Activated CD4-positive, alpha-beta memory T cell treated with anti-CD3 and anti-CD28 coated beads for 36 hours (primary cell): ENCODE data around the gene ZNF775. TPM values are rescaled to one million over a fixed set of nuclear protein-coding genes. Genes with fewer than 3 reads are reported as not detected.

Experiments used
- CTCF ChIA-PET: fragments of 350-600 bp; sonication (Branson Sonifier 250); formaldehyde crosslinking; loops from one replicate; lab custom pipeline; 2021; ENCODE audit warnings: antibody characterized with exemption, inconsistent platforms; lab: Charles Lee
- POLR2A ChIA-PET: fragments of 350-600 bp; sonication (Branson Sonifier 250); formaldehyde crosslinking; loops from one replicate; lab custom pipeline; 2021; ENCODE audit warnings: antibody characterized with exemption; lab: Charles Lee
- DNase-seq: peaks from one replicate; pipeline ENCODE4 v3.0.0-alpha.2; 2020
- H3K27ac Mint-ChIP-seq: one replicate; pipeline ENCODE4 v1.8.0; 2021; ENCODE audit warnings: mixed read lengths
- H3K27me3 Mint-ChIP-seq: one replicate; pipeline ENCODE4 v1.8.0; 2021; ENCODE audit warnings: mixed read lengths
- H3K36me3 Mint-ChIP-seq: one replicate; pipeline ENCODE4 v1.8.0; 2021; ENCODE audit warnings: mixed read lengths
- H3K4me1 Mint-ChIP-seq: one replicate; pipeline ENCODE4 v1.8.0; 2021; ENCODE audit warnings: low read depth, mixed read lengths
- H3K4me3 Mint-ChIP-seq: one replicate; pipeline ENCODE4 v1.8.0; 2021; ENCODE audit warnings: mild to moderate bottlenecking, mixed read lengths
- H3K9me3 Mint-ChIP-seq: one replicate; pipeline ENCODE4 v1.8.0; 2021; ENCODE audit warnings: mixed read lengths
- intact Hi-C: fragments of 100-400 bp; cut with micrococcal nuclease; formaldehyde crosslinking; loops from one replicate; pipeline ENCODE4 v1.15.1; 2023
- total RNA-seq, 2 experiments: library from RNA; stranded (reverse); gene quantifications; one replicate each; pipeline ENCODE4 v1.2.3, GENCODE V29; 2021

ZNF775 gene
- total RNA-seq, 2 experiments from 2014 or later: 6.0 to 6.8 TPM

GRCh38 chr7:150363370-150363769 is 15.8 kb upstream of the ZNF775 start:
- peaks cover 22% of the 10 kb centered on the region for H3K4me1 Mint-ChIP-seq
- no peaks in the 10 kb centered on the region for H3K9me3 Mint-ChIP-seq
- ChIA-PET CTCF (no interaction called here), POLR2A (no interaction called here)
- DNase-seq: no peak
- H3K27ac Mint-ChIP-seq: no peak overlapping the region
- intact Hi-C loops: no loop called here
- no peak overlapping the region for H3K4me3 Mint-ChIP-seq
- H3K27me3 Mint-ChIP-seq: no peaks in the 10 kb centered on the region
- no peaks in the 10 kb centered on the region for H3K36me3 Mint-ChIP-seq

- Mint-ChIP-seq H3K9me3 (no peaks in the 10 kb centered on the region), H3K27ac (no peak overlapping the region), H3K36me3 (peaks cover under 1% of the 10 kb centered on the region), H3K27me3 (no peaks in the 10 kb centered on the region), H3K4me3 (no peak overlapping the region), H3K4me1 (peaks cover 17% of the 10 kb centered on the region)
- CTCF ChIA-PET: no interaction called here
- intact Hi-C loops: no loop called here
- no peak for DNase-seq
- POLR2A ChIA-PET: no interaction called here
Observed at GRCh38 chr7:150363872-150364271, 15.3 kb upstream of the ZNF775 start.

GRCh38 chr7:150365194-150365593 is 13.9 kb upstream of the ZNF775 start:
- CTCF ChIA-PET: interaction anchor here (0.6 to 1.4 kb wide), 4 partner anchors 10 to 414 kb away, joined by 3 to 7 read pairs (median 4); no protein-coding TSS in a partner anchor
- Mint-ChIP-seq H3K27me3 (no peaks in the 10 kb centered on the region), H3K4me1 (peaks cover 22% of the 10 kb centered on the region), H3K36me3 (peaks cover 4% of the 10 kb centered on the region), H3K27ac (no peak overlapping the region), H3K4me3 (no peak overlapping the region), H3K9me3 (no peaks in the 10 kb centered on the region)
- DNase-seq: no peak
- intact Hi-C loops: no loop called here
- POLR2A ChIA-PET: no interaction called here

- H3K9me3 Mint-ChIP-seq: no peaks in the 10 kb centered on the region
- H3K36me3 Mint-ChIP-seq: peaks cover 4% of the 10 kb centered on the region
- ChIA-PET CTCF (interaction anchor here (0.6 to 1.4 kb wide), 4 partner anchors 10 to 413 kb away, joined by 3 to 7 read pairs (median 4); no protein-coding TSS in a partner anchor), POLR2A (interaction anchor here (5.2 kb wide), 1 partner anchor 12 kb away, joined by 28 read pairs; the partner anchor contains the start of gene ZNF775)
- peaks cover 29% of the 10 kb centered on the region for H3K4me1 Mint-ChIP-seq
- no peak overlapping the region for H3K27ac Mint-ChIP-seq
- H3K4me3 Mint-ChIP-seq: no peak overlapping the region
- intact Hi-C loops: no loop called here
- H3K27me3 Mint-ChIP-seq: no peaks in the 10 kb centered on the region
- DNase-seq: no peak
Observed at GRCh38 chr7:150365673-150366398, 13.3 kb upstream of the ZNF775 start.

- H3K27me3 Mint-ChIP-seq: no peaks in the 10 kb centered on the region
- CTCF ChIA-PET: interaction anchor here (1.0 to 2.2 kb wide), 4 partner anchors 10 to 388 kb away, joined by 3 to 11 read pairs (median 4); a partner anchor contains a TSS
- no peak for DNase-seq
- H3K4me1 Mint-ChIP-seq: peaks cover 30% of the 10 kb centered on the region
- H3K4me3 Mint-ChIP-seq: peak overlapping the region; percentile 80
- H3K9me3 Mint-ChIP-seq: no peaks in the 10 kb centered on the region
- peaks cover 6% of the 10 kb centered on the region for H3K36me3 Mint-ChIP-seq
- POLR2A ChIA-PET: interaction anchor here (1.0 to 5.2 kb wide), 5 partner anchors 10 to 71 kb away, joined by 3 to 28 read pairs (median 4); partner anchors contain the start of genes ACTR3C, LRRC61 and ZNF775
- intact Hi-C loops: loop anchor here (1.0 to 2.0 kb wide), 3 partner anchors 12 to 45 kb away; partner anchors contain the start of genes ACTR3C, LRRC61 and ZNF775
- H3K27ac Mint-ChIP-seq: peak overlapping the region; percentile 88
Observed at GRCh38 chr7:150367677-150368095, 11.4 kb upstream of the ZNF775 start.

- H3K27ac Mint-ChIP-seq: peak within 1 kb of the TSS; percentile 95
- intact Hi-C loops: loop anchor here (1.0 to 2.0 kb wide), 3 partner anchors 11 to 45 kb away; partner anchors contain the start of genes ACTR3C, LRRC61 and ZNF775
- ChIA-PET POLR2A (interaction anchor here (0.8 to 5.2 kb wide), 10 partner anchors 10 to 70 kb away, joined by 3 to 28 read pairs (median 4); partner anchors contain the start of genes ACTR3C, LRRC61 and ZNF775), CTCF (interaction anchor here (0.8 to 2.2 kb wide), 5 partner anchors 10 to 387 kb away, joined by 3 to 11 read pairs (median 3); a partner anchor contains a TSS)
- peaks cover 30% of the 10 kb centered on the region for H3K4me1 Mint-ChIP-seq
- peaks cover 12% of the 10 kb centered on the region for H3K36me3 Mint-ChIP-seq
- H3K4me3 Mint-ChIP-seq: peak within 1 kb of the TSS; percentile 95
- no peaks in the 10 kb centered on the region for H3K27me3 Mint-ChIP-seq
- no peaks in the 10 kb centered on the region for H3K9me3 Mint-ChIP-seq
- DNase-seq: peak; percentile 88
Observed at GRCh38 chr7:150368096-150368883, 10.8 kb upstream of the ZNF775 start, which contains the start of gene REPIN1. Gene REPIN1, plus strand, starts transcription at chr7:150368822. Its CDS starts 890 bp downstream, at chr7:150369712.

GRCh38 chr7:150368884-150369747 is 10.0 kb upstream of the ZNF775 start:
- Mint-ChIP-seq H3K4me3 (peak overlapping the region; percentile 95), H3K27ac (peak overlapping the region; percentile 95), H3K27me3 (no peaks in the 10 kb centered on the region), H3K9me3 (no peaks in the 10 kb centered on the region), H3K36me3 (peaks cover 18% of the 10 kb centered on the region), H3K4me1 (peaks cover 28% of the 10 kb centered on the region)
- intact Hi-C loops: loop anchor here (1.0 to 2.0 kb wide), 4 partner anchors 10 to 46 kb away; partner anchors contain the start of genes ACTR3C, LRRC61 and ZNF775
- POLR2A ChIA-PET: interaction anchor here (0.6 to 5.2 kb wide), 13 partner anchors 9 to 149 kb away, joined by 3 to 28 read pairs (median 4); partner anchors contain the start of genes ACTR3C, GIMAP8, LRRC61 and ZNF775
- CTCF ChIA-PET: interaction anchor here (0.7 to 2.7 kb wide), 5 partner anchors 10 to 37 kb away, joined by 3 to 11 read pairs (median 3); partner anchors contain the start of gene ZNF775
- DNase-seq: peak; percentile 59

- peak overlapping the region; percentile 95 for H3K27ac Mint-ChIP-seq
- ChIA-PET CTCF (interaction anchor here (0.7 to 2.7 kb wide), 3 partner anchors 9 to 34 kb away, joined by 3 to 11 read pairs (median 3); partner anchors contain the start of gene ZNF775), POLR2A (interaction anchor here (0.6 to 5.2 kb wide), 8 partner anchors 8 to 149 kb away, joined by 3 to 28 read pairs (median 4); partner anchors contain the start of genes GIMAP8 and ZNF775)
Observed at GRCh38 chr7:150369748-150370501, 9.2 kb upstream of the ZNF775 start.

GRCh38 chr7:150370612-150371071 is 8.5 kb upstream of the ZNF775 start:
- no peaks in the 10 kb centered on the region for H3K9me3 Mint-ChIP-seq
- DNase-seq: peak; percentile 5
- H3K4me1 Mint-ChIP-seq: peaks cover 28% of the 10 kb centered on the region
- intact Hi-C loops: no loop called here
- H3K36me3 Mint-ChIP-seq: peaks cover 21% of the 10 kb centered on the region
- H3K27me3 Mint-ChIP-seq: no peaks in the 10 kb centered on the region
- H3K4me3 Mint-ChIP-seq: peak overlapping the region; percentile 95
- ChIA-PET CTCF (interaction anchor here (0.6 to 2.7 kb wide), 3 partner anchors 15 to 159 kb away, joined by 3 to 11 read pairs (median 3); no protein-coding TSS in a partner anchor), POLR2A (interaction anchor here (1.0 to 5.2 kb wide), 4 partner anchors 7 to 80 kb away, joined by 3 to 28 read pairs (median 4); partner anchors contain the start of genes GIMAP8 and ZNF775)
- no peak overlapping the region for H3K27ac Mint-ChIP-seq

More at GRCh38 chr7:150369748-150370501, 9.2 kb upstream of the ZNF775 start:
- no peaks in the 10 kb centered on the region for H3K27me3 Mint-ChIP-seq
- H3K36me3 Mint-ChIP-seq: peaks cover 21% of the 10 kb centered on the region
- H3K4me1 Mint-ChIP-seq: peaks cover 25% of the 10 kb centered on the region
- intact Hi-C loops: loop anchor here (1.0 to 2.0 kb wide), 3 partner anchors 13 to 47 kb away; partner anchors contain the start of genes ACTR3C and LRRC61
- no peaks in the 10 kb centered on the region for H3K9me3 Mint-ChIP-seq
- H3K4me3 Mint-ChIP-seq: peak overlapping the region; percentile 95
- DNase-seq: no peak
